Measurements from ENCODE around the gene MPRIP.

DNA sequence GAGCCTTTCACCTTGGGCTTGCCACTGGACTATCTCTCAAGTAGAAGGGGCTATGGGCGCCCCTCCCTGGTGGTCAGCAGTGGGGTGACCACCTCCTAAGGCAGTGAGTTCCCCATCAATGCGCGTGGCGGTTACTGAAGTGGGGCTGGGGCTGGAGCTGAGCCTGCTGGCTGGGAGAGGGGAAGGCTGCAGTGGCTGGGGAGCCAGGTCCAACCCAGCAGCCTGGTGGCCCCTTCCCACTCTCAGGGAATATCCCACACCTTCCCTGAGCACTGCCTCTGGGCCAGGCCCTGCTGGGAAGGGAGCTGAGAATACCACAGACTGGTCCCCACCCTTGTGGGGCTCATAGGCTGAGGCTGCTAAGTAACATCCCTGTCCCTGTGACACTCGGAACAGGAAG, 19.8 kb upstream of the MPRIP start:
- TF ChIP-seq, protein P1, sequence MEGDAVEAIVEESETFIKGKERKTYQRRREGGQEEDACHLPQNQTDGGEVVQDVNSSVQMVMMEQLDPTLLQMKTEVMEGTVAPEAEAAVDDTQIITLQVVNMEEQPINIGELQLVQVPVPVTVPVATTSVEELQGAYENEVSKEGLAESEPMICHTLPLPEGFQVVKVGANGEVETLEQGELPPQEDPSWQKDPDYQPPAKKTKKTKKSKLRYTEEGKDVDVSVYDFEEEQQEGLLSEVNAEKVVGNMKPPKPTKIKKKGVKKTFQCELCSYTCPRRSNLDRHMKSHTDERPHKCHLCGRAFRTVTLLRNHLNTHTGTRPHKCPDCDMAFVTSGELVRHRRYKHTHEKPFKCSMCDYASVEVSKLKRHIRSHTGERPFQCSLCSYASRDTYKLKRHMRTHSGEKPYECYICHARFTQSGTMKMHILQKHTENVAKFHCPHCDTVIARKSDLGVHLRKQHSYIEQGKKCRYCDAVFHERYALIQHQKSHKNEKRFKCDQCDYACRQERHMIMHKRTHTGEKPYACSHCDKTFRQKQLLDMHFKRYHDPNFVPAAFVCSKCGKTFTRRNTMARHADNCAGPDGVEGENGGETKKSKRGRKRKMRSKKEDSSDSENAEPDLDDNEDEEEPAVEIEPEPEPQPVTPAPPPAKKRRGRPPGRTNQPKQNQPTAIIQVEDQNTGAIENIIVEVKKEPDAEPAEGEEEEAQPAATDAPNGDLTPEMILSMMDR (IDR thresholded peaks at IDR 0.05), result no peak
- TF ChIP-seq EP300 (IDR thresholded peaks at IDR 0.05), result no peak

All from sigmoid colon (tissue), 4 donors.